ENCODE results near the gene SMAD6. TPM values are rescaled to one million over a fixed set of nuclear protein-coding genes. Genes with fewer than 3 reads are reported as not detected.

The SMAD6 gene
- 19.3 to 27.2 TPM (median 25.3 TPM) in 5 replicates for total RNA-seq (2022; extraction: Qiagen RNA extraction; ENCODE audit: low read depth)

DNA sequence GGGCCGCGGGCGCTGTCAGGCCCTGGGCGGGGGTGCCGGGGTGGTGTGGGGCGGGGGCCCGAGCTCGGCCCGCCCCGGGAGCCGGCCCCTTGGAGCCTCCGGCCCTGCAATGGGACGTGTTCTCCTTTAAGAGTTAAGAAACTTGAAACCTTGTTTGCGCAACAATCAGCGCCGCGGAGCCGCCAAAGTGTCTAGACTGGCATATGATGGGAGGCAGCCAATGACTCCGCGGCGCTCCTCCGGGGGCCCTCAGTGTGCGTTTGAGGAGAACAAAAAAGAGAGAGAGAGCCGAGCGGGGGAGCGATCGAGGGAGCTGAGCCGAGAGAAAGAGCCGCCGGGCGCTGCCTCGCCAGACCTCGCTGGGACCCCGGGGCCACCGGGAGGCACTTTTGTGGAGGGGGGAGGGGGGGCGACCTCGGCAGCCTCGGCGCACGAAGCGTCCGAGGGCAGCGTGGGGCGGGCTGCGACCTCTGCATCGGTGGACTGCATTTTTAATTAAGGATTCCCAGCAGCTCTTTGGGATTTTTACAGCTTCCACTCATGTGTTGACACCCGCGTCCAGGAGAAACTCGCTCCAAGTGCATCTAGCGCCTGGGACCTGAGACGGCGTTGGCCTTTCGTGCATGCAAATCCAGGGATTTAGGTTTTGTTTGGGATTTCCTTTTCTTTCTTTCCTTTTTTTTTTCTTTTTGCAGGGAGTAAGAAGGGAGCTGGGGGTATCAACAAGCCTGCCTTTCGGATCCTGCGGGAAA is at the start of gene SMAD6:
Gene SMAD6 (plus strand): TSS at position 202 of the 752 bp plus-strand sequence. CDS start 1,023 bp downstream, outside the sequence.

Other genes starting within 250 kb of the SMAD6 start
- gene SNAPC5, start 204.5 kb upstream of the SMAD6 start, total RNA-seq (2022; extraction: Qiagen RNA extraction; ENCODE audit: low read depth): 45.3 to 67.0 TPM (median 51.6 TPM) in 5 replicates
- gene RPL4, start 197.4 kb upstream of the SMAD6 start, total RNA-seq (2022; extraction: Qiagen RNA extraction; ENCODE audit: low read depth): 5,132 to 6,005 TPM (median 5,362 TPM) in 5 replicates
- 37.8 to 41.9 TPM (median 40.1 TPM) in 5 replicates for gene ZWILCH, start 196.9 kb upstream of the SMAD6 start, total RNA-seq (2022; extraction: Qiagen RNA extraction; ENCODE audit: low read depth)
- gene LCTL, start 136.2 kb upstream of the SMAD6 start, total RNA-seq (2022; extraction: Qiagen RNA extraction; ENCODE audit: low read depth): 0.03 to 0.14 TPM (median 0.08 TPM) in 3 of 5 replicates, not detected in the others